Globus pallidus (tissue), 1 donor: Measurements from ENCODE around the gene MRPL47.

Source experiments
- DNase-seq: peaks from one replicate; pipeline ENCODE4 v3.0.0-alpha.2; 2015; ENCODE audit warnings: low spot score

Gene MRPL47

GRCh38 chr3:179590669-179591068, 13.8 kb downstream of the MRPL47 start:
- DNase-seq: no peak

- no peak for DNase-seq
Measured at GRCh38 chr3:179589143-179589542, 15.3 kb downstream of the MRPL47 start.

- no peak for DNase-seq
Measured at GRCh38 chr3:179580992-179581391, 23.4 kb downstream of the MRPL47 start.

DNA sequence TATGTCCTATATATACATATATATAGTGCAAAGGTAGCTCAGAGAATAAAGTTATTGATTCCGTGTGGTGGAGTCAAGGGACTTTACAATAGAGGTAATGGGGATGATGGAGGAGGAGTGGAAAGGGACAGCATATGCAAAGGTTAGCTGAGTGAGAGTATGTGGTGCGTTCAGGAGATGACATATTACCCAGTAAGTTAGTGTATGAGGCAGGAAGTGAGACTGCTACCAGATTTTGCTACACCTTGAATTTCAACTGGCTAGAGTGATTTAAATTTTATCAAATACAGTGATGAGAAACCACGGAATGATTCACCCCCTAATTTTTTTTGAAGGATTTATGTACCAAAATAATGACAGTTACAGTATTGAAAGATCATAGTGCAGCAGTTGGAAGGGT, 38.9 kb downstream of the MRPL47 start:
- no peak for DNase-seq

DNA sequence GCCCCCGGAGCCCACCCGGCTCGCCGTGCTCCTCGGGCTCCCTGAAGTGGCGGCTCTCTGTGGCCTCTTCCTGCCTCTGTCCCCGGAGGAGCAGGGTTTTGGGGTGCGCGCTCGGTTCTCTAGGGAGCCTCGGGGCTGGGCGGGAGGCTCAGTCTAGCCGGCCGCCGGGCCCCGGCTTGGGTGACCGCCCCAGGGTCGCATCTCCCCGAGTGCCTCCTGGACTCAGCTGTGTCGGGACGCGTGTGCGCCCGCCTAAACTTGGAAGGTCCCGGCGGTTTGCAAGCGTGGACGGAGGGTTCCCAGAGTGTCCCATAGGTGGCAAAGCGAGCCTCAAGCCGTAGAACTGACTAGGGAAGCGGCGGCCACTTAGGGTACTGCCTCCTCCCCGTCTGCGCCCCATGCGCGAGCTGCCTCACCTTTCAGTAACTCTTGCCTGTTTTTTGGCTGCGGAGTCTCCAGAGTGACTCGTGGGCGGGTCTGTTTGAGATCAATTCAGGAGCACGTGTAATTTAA, 41.1 kb downstream of the MRPL47 start:
- peak; percentile 24 for DNase-seq

DNA sequence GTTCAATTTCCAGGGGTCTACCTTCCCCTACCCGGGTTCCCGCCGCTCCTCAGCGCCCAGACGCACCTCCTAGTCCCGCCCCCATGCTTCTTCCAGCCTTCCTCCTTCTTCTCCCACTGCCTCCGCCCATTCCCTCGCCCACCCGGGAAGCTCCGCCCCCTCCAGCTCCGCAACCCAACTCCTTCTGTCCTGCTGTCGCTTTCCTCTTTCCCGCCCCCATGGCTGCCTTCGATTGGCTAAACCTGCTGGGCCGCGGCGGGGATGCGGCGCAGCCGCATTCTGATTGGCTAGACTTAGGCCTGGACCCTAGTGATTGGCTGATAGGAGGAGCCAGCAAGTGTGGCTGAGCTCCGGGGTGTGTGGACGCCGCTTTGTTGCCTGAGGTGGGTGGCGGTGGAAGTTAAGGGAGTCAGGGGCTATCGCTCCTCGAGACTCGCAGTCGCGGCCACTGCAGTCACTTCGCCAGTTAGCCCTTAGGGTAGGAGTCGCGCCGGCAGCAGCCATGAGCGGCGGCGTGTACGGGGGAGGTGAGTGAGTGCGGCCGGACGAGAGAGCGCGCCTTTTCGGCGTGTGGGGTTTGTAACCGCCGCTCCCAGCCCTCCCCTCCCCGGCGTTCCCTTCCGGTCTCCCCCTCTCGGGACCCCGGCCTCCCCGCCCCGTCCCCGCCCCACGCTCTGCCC, 41.7 kb downstream of the MRPL47 start, which contains the start of gene ACTL6A:
ACTL6A (plus strand) TSS at position 336 of the 680 bp plus-strand sequence; CDS start at position 503, 167 bp downstream.
- peak; percentile 99 for DNase-seq

DNA sequence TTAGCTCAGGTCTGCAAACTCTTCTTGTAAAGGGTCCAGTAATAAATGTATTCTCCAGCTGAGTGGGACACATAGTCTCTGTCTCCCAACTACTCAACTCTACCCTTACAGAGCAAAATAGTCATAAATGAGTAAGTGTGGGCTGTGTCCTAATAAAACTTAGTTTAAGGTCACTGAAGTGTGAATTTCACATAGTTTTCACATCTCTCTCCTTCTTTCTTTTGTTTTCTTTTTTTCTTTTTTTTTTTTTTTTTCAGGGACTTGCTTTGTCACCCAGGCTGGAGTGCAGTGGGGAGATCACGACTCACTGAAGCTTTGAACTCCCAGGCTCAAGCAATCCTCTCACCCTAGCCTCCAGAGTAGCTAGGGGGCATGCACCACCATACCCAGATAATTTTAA, 43.6 kb downstream of the MRPL47 start:
- DNase-seq: no peak

- DNase-seq: peak; percentile 58
Measured at GRCh38 chr3:179558742-179559364, 45.6 kb downstream of the MRPL47 start.

GRCh38 chr3:179551349-179552105, 52.9 kb downstream of the MRPL47 start:
- no peak for DNase-seq

GRCh38 chr3:179546814-179547241, 57.6 kb downstream of the MRPL47 start:
- DNase-seq: no peak

- DNase-seq: no peak
Measured at GRCh38 chr3:179544981-179545645, 59.3 kb downstream of the MRPL47 start.

GRCh38 chr3:179542375-179542774, 62.1 kb downstream of the MRPL47 start:
- no peak for DNase-seq

GRCh38 chr3:179541596-179541995, 62.8 kb downstream of the MRPL47 start:
- no peak for DNase-seq

- DNase-seq: no peak
Measured at GRCh38 chr3:179541094-179541493, 63.3 kb downstream of the MRPL47 start.
